Suprapubic skin (tissue), 4 donors: ENCODE measurements around the gene GLG1. TPM values are rescaled to one million over a fixed set of nuclear protein-coding genes. Genes with fewer than 3 reads are reported as not detected.
A peak's percentile ranks its signal among the peaks of the same experiment; 100 is the strongest.

Experiments
- DNase-seq, 2 donors: peaks; one replicate each; pipeline ENCODE4 v3.0.0-alpha.2; 2019; ENCODE audit warnings: low spot score in 2 of 2
- H3K27ac ChIP-seq: fragments of 200-600 bp; sonication (generic); one replicate; pipeline ENCODE4 v1.5.1; 2019
- H3K27me3 ChIP-seq: fragments of 200-600 bp; sonication (generic); one replicate; pipeline ENCODE4 v1.5.1; 2019
- H3K36me3 ChIP-seq: fragments of 200-600 bp; sonication (generic); one replicate; pipeline ENCODE4 v1.5.1; 2019
- H3K4me1 ChIP-seq: fragments of 200-600 bp; sonication (generic); one replicate; pipeline ENCODE4 v1.5.1; 2019
- H3K4me3 ChIP-seq: fragments of 200-600 bp; sonication (generic); one replicate; pipeline ENCODE4 v1.5.1; 2019; ENCODE audit warnings: mild to moderate bottlenecking
- H3K9me3 ChIP-seq: fragments of 200-600 bp; sonication (generic); one replicate; pipeline ENCODE4 v1.5.1; 2019
- EP300 ChIP-seq: sonication (generic); formaldehyde crosslinking; IDR thresholded peaks from one replicate; pipeline ENCODE4 v1.6.1; 2017; ENCODE audit warnings: antibody characterized with exemption
- POLR2A ChIP-seq, 2 donors: fragments of 450-650 bp; IDR thresholded peaks; one replicate each; pipeline ENCODE4 v1.6.1; 2017; ENCODE audit warnings: antibody characterized with exemption in 2 of 2, mild to moderate bottlenecking in 2 of 2, moderate library complexity in 2 of 2
- POLR2AphosphoS5 ChIP-seq, 3 donors: sonication (generic); formaldehyde crosslinking; IDR thresholded peaks; one replicate each; pipeline ENCODE4 v1.6.1; 2017; ENCODE audit warnings: antibody characterized with exemption in 3 of 3
- WGBS: methylation state at CpG from one replicate; pipeline ENCODE4 v1.1.5; 2018; 5-methylcytosine and 5-hydroxymethylcytosine counted together
- total RNA-seq, 4 donors: library from RNA; depleted of rRNA; stranded (reverse); fragments of >200 nt; gene quantifications; one replicate each; pipeline ENCODE4 v1.1.0, GENCODE V29; 2016
- TF ChIP-seq, protein P1 (sequence below), 2 donors: fragments of 200-600 bp in 1 of 2; fragments of 450-650 bp in 1 of 2; sonication (generic) in 1 of 2; IDR thresholded peaks; one replicate each; pipeline ENCODE4 v1.5.1; 2016 to 2019; ENCODE audit warnings: antibody characterized with exemption in 2 of 2, mild to moderate bottlenecking in 1 of 2, moderate library complexity in 1 of 2

Gene GLG1
- total RNA-seq, 4 donors from 2014 or later, result 62.5 to 160 (median 89.6) TPM

DNA sequence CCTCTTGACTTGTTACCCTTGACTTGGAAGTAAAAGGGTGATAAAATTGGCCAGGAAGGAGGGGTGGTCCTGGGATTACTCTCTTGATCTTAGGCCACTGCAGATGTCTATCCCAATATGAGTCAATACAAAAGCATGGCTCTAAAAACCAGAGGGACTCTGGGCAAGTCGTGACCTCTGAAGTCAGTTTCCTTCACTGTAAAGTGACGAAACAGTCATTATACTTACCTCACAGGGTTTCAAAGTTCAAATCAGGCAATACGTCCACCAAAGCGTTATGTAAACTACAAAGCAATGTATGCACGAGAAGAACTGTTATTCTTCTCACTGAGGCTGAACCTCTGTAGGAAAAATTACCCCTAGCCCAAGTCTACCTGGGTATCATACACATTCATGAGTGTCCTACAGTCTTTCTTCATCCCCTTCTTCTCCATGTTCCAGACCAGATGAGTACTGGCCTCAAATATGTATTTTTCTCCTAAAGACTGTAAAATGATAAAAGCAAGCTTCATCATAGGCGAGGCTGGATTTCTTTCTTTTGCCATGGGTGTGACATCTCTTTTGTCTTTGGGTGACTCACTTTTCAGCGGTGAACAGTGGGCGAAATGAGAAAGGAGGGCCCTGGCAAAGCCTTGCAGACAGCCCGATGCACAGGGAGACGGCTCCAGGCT is 151.2 kb downstream of the GLG1 start:
- H3K4me3 ChIP-seq, result no peak overlapping the region
- peaks cover 6% of the 10 kb centered on the region for H3K4me1 ChIP-seq
- no peaks in the 10 kb centered on the region for H3K27me3 ChIP-seq
- TF ChIP-seq POLR2AphosphoS5 (IDR thresholded peaks at IDR 0.05) (no peak), EP300 (no peak), POLR2A (IDR thresholded peaks at IDR 0.05) (no peak)
- TF ChIP-seq, protein P1, sequence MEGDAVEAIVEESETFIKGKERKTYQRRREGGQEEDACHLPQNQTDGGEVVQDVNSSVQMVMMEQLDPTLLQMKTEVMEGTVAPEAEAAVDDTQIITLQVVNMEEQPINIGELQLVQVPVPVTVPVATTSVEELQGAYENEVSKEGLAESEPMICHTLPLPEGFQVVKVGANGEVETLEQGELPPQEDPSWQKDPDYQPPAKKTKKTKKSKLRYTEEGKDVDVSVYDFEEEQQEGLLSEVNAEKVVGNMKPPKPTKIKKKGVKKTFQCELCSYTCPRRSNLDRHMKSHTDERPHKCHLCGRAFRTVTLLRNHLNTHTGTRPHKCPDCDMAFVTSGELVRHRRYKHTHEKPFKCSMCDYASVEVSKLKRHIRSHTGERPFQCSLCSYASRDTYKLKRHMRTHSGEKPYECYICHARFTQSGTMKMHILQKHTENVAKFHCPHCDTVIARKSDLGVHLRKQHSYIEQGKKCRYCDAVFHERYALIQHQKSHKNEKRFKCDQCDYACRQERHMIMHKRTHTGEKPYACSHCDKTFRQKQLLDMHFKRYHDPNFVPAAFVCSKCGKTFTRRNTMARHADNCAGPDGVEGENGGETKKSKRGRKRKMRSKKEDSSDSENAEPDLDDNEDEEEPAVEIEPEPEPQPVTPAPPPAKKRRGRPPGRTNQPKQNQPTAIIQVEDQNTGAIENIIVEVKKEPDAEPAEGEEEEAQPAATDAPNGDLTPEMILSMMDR (IDR thresholded peaks at IDR 0.05), result no peak
- H3K36me3 ChIP-seq, result peaks cover 84% of the 10 kb centered on the region
- no peak for DNase-seq
- 81% methylated on average over 10 of the region's 10 CpGs for WGBS
- no peaks in the 10 kb centered on the region for H3K9me3 ChIP-seq
- peak overlapping the region; percentile 24 for H3K27ac ChIP-seq

DNA sequence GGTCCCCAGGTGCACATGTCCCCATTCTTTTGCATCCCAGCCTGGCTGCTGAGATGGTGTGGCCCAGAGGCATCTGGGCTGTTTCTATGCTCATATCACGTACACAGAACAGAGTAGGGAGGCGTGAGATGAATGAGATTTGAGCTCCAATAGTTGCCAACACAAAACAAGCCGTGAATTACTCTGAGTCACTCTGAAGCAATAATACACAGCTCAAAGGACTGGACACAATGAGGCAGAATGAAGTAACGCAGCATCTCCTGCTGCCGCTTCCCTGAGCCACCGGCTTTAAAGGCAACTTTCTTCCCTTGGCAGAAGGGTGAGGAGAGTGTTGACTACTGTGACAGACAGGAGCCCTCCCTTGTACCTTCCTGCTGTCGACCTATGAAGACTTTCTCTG is 151.7 kb downstream of the GLG1 start:
- H3K9me3 ChIP-seq, result no peaks in the 10 kb centered on the region
- H3K27me3 ChIP-seq, result no peaks in the 10 kb centered on the region
- 91% methylated on average over 4 of the region's 7 CpGs for WGBS
- TF ChIP-seq POLR2AphosphoS5 (IDR thresholded peaks at IDR 0.05), result no peak
- peak overlapping the region; percentile 24 for H3K27ac ChIP-seq
- no peak for DNase-seq
- H3K36me3 ChIP-seq, result peaks cover 79% of the 10 kb centered on the region
- no peak overlapping the region for H3K4me3 ChIP-seq
- H3K4me1 ChIP-seq, result peaks cover 11% of the 10 kb centered on the region

DNA sequence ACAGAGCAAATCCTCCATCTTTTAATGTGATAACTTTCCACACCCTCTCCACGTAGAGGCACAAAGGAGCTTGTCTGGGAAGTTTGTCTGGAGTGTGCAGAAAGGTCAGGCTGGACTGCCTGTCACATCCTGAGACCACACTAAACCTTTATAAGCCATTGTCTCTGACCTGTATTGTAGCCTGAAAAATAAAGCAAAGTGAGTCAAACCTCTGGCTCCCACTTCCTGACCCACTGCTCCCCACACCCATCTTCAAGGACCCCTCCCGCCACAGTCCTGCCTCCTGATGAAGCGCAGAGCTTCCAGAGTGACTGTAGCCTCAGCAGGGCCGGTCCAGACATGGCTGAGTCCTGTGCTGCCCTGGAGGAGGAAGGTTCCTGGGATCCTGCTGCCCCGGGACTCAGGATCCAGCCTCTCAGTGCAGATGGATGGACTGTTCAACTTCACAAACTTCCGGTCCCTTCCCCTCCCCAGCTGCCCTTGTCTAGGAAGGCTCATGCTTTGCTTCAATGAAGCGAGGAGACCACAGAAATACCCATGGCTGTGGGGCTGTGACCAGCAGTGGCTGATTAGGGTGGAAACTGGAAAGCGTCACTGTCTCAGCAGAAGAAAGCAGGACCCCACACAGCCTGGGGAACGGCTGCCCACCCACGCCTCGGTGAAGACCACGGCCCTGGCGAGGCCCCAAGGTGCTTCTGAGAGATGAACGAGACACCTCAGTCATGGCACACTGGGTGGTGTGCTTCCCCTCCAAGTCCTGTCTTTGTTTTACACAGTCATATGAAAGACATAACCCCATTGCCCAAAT is 154.8 kb downstream of the GLG1 start:
- TF ChIP-seq, protein P1 (IDR thresholded peaks at IDR 0.05), result no peak
- TF ChIP-seq POLR2A (IDR thresholded peaks at IDR 0.05), result no peak
- TF ChIP-seq POLR2AphosphoS5 (IDR thresholded peaks at IDR 0.05), result no peak
- TF ChIP-seq EP300, result no peak
- peaks cover 49% of the 10 kb centered on the region for H3K36me3 ChIP-seq
- 91% methylated on average over 14 of the region's 14 CpGs for WGBS
- DNase-seq, result no peak
- no peak overlapping the region for H3K4me3 ChIP-seq
- H3K4me1 ChIP-seq, result peaks cover 34% of the 10 kb centered on the region
- H3K27ac ChIP-seq, result no peak overlapping the region
- no peaks in the 10 kb centered on the region for H3K9me3 ChIP-seq
- H3K27me3 ChIP-seq, result no peaks in the 10 kb centered on the region

DNA sequence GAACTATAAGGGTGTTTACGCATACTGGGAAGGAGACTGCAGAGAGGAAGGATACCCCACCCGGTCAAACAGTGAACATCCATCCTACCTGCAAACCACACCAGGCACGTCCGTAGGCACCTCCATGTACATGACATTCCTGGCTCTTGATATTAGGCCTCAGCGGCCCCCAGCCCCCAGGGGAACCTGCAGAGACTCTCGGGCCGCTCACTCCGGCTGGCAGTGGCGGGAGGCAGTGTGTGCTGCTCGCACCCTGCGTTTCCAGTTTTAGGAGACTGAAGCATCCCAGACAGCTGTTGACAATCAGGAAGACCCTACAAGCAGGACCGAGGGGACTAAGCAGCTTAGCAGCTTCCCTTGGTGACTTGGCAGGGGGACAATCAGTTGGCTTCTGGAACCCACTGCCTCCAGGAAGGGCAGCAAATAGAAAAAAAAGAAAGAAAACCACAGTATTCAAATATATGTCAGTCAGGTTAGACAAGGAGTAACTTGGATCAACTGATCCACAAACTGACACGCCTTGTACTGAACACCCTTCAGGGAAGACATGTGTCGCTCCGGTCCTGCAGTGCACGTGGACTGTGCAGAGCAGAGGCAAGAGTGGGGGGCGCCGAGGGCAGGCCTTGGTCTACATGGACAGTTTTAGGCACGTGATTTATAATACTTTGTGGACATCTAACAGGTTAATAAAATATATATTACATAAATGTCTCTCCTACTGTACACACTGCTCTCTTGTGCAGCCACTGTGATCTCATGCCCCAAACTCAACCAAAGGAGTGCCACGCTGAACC is 155.8 kb downstream of the GLG1 start:
- TF ChIP-seq, protein P1 (IDR thresholded peaks at IDR 0.05), result no peak
- no peak for TF ChIP-seq EP300
- TF ChIP-seq POLR2A (IDR thresholded peaks at IDR 0.05), result no peak
- TF ChIP-seq POLR2AphosphoS5 (IDR thresholded peaks at IDR 0.05), result no peak
- H3K36me3 ChIP-seq, result peaks cover 40% of the 10 kb centered on the region
- H3K9me3 ChIP-seq, result no peaks in the 10 kb centered on the region
- no peaks in the 10 kb centered on the region for H3K27me3 ChIP-seq
- WGBS, result 92% methylated on average over 20 of the region's 20 CpGs
- peaks cover 37% of the 10 kb centered on the region for H3K4me1 ChIP-seq
- H3K4me3 ChIP-seq, result no peak overlapping the region
- no peak overlapping the region for H3K27ac ChIP-seq
- no peak for DNase-seq

DNA sequence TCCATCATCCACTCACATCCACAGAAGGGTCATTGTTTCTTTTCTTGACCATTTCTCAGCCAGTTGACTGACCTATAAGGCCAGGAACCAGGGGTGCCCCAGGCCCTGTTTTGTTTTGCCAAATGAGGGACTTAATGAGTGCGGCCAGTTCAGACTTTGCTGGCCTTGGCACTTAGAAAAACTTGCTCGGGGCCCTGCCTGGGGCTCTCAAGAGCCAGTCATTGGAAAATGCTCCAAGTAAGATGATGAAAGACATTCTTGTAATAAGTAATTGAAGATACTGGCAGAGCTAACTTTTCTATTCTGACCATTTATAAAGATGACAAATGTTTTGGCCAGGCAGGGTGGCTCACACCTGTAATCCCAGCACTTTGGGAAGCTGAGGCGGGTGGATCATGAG is 156.7 kb downstream of the GLG1 start:
- TF ChIP-seq POLR2A (IDR thresholded peaks at IDR 0.05), result no peak
- TF ChIP-seq EP300, result no peak
- TF ChIP-seq, protein P1 (IDR thresholded peaks at IDR 0.05), result no peak
- no peak for TF ChIP-seq POLR2AphosphoS5 (IDR thresholded peaks at IDR 0.05)
- Histone ChIP-seq H3K27me3 (no peaks in the 10 kb centered on the region), H3K27ac (peak overlapping the region; percentile 88), H3K4me1 (peaks cover 37% of the 10 kb centered on the region), H3K9me3 (no peaks in the 10 kb centered on the region), H3K36me3 (peaks cover 31% of the 10 kb centered on the region), H3K4me3 (no peak overlapping the region)
- no peak for DNase-seq
- WGBS, result 84% methylated on average over 3 of the region's 3 CpGs
